ENCODE measurements around the gene PC. TPM values are rescaled to one million over a fixed set of nuclear protein-coding genes. Genes with fewer than 3 reads are reported as not detected.
"Not testable (repeated sequence)": the region's sequence is repeated elsewhere in the genome, so short reads cannot be mapped to it uniquely, and the experiment has no call there.

Gene PC
- total and polyA plus RNA-seq, 7 experiments from 2014 or later: 4.9 to 11.2 (median 9.5) TPM

DNA sequence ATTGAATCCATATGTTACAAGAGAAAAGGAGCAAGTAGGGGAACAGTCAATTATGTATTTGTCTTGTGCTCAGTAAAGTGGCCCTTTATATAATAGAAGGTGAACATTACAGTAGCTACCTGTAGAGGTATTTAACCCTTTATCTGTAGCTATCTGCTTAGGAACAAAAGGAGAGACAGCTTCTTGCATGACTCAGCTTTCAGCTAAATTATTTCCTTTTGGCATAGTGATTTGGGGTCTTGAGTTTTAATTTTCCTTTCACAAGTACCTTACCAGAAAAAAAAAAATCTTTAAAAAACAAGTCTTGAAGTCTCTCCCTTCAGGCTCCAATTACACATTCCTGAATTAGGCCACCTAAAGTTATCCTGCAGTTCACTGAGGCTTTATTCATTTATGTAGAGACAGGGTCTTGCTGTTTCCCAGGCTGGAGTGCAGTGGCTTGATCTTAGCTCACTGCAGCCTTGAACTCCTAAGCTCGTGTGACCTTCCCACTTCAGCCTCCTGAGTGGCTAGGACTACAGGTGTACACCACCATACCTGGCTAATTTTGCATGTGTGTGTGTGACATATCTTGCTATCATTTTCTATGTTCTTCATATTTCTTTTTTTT is 147.5 kb downstream of the PC start:
- H3K36me3 ChIP-seq (ENCODE audit: control insufficient read depth in 2 of 3, insufficient read depth in 3 of 3, low read length in 3 of 3): no peaks in the 10 kb centered on the region
- no peak for ATAC-seq
- no peak overlapping the region for H3K4me3 Mint-ChIP-seq
- ChIA-PET POLR2A (no interaction called here), CTCF (interaction anchor here (0.7 kb wide), 1 partner anchor 19 kb away, joined by 3 read pairs; no protein-coding TSS in a partner anchor)
- no peak overlapping the region for H3K27ac Mint-ChIP-seq
- no peak for DNase-seq
- no peak overlapping the region for H3K27ac ChIP-seq (ENCODE audit: low read depth, low read length)
- H3K4me1 ChIP-seq (ENCODE audit: control insufficient read depth in 2 of 2, insufficient read depth in 2 of 2, low read length in 2 of 2): no peaks in the 10 kb centered on the region
- H3K27me3 ChIP-seq (ENCODE audit: control insufficient read depth in 2 of 2, insufficient read depth in 2 of 2, low read length in 2 of 2): no peaks in the 10 kb centered on the region
- no peaks in the 10 kb centered on the region for H3K9me3 ChIP-seq (ENCODE audit: control insufficient read depth in 2 of 3, low read length in 3 of 3)
- H3K36me3 Mint-ChIP-seq: peaks cover 0 to 22% (median 12%) of the 10 kb centered on the region in 5 donors
- peaks cover 0 to 2% (median 0%) of the 10 kb centered on the region in 7 donors for H3K4me1 Mint-ChIP-seq
- no peaks in the 10 kb centered on the region for H3K27me3 Mint-ChIP-seq
- intact Hi-C loops (cut with micrococcal nuclease): no loop called here
- H3K4me3 ChIP-seq (ENCODE audit: low read length): no peak overlapping the region
- no peaks in the 10 kb centered on the region for H3K9me3 Mint-ChIP-seq

DNA sequence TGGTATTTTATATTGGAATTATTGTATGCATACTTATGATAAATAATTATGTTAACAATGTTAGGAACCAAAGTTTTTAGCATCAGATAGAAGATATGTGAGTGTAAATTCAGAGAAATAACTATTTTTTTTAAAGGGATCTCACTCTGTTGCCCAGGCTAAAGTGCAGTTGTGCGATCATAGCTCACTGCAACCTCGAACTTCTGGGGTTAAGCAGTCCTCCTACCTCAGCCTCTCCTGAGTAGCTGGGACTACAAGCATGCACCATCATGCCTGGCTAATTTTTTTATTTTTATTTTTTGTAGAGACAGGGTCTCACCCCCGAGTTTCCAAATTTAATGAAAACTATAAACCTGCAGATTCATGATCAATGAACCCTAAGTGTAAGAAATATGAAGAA is 148.6 kb downstream of the PC start:
- no peak overlapping the region for H3K4me3 Mint-ChIP-seq
- ChIA-PET CTCF (interaction anchor here (0.6 kb wide), 1 partner anchor 896 kb away, joined by 3 read pairs; no protein-coding TSS in a partner anchor), POLR2A (no interaction called here)
- no peak overlapping the region for H3K27ac Mint-ChIP-seq
- intact Hi-C loops (cut with micrococcal nuclease): no loop called here
- ATAC-seq: no peak
- H3K27me3 Mint-ChIP-seq: no peaks in the 10 kb centered on the region
- Histone ChIP-seq H3K9me3 (ENCODE audit: control insufficient read depth in 2 of 3, low read length in 3 of 3) (no peaks in the 10 kb centered on the region), H3K27ac (ENCODE audit: low read depth, low read length) (no peak overlapping the region), H3K36me3 (ENCODE audit: control insufficient read depth in 2 of 3, insufficient read depth in 3 of 3, low read length in 3 of 3) (no peaks in the 10 kb centered on the region), H3K4me3 (ENCODE audit: low read length) (no peak overlapping the region), H3K4me1 (ENCODE audit: control insufficient read depth in 2 of 2, insufficient read depth in 2 of 2, low read length in 2 of 2) (no peaks in the 10 kb centered on the region), H3K27me3 (ENCODE audit: control insufficient read depth in 2 of 2, insufficient read depth in 2 of 2, low read length in 2 of 2) (no peaks in the 10 kb centered on the region)
- peaks cover 0 to 2% (median 0%) of the 10 kb centered on the region in 7 donors for H3K4me1 Mint-ChIP-seq
- no peak for DNase-seq
- no peaks in the 10 kb centered on the region for H3K9me3 Mint-ChIP-seq
- peaks cover 0 to 25% (median 12%) of the 10 kb centered on the region in 5 donors for H3K36me3 Mint-ChIP-seq

DNA sequence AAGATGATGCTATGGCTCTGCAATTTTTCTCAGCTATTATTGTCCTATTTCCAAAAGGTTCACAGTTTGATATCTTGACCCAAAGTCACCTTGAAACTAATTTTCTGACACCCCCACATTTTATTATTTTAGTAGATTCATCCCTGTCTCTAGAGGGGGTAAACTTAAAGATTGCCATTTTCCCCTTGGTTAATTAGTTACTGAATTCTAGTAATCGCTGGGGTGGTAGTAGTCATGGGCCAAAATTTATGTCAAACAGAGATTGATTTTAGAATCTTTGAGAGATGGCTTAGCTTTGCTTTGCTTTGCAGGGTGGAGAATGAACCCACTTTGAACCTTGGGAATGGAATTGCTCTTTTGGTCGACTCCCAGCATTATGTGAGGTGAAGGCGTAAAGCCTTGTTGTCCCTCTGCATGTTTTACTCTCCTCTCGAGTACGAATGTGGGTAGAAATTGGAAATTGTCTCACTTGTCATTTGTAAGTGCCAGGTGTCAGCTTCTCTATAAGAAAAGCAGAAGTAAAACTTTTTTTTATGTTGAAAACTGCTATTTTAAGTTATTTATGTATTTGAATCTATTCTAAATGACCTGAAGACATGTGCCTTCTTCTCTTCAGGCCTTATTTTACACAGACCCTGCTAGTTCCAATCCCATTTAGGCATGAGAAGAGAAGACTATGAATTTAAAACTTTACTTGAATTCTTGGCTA is 157.3 kb downstream of the PC start:
- H3K36me3 ChIP-seq (ENCODE audit: control insufficient read depth in 2 of 3, insufficient read depth in 3 of 3, low read length in 3 of 3): no peaks in the 10 kb centered on the region
- H3K27me3 ChIP-seq (ENCODE audit: control insufficient read depth in 2 of 2, insufficient read depth in 2 of 2, low read length in 2 of 2): no peaks in the 10 kb centered on the region
- intact Hi-C loops (cut with micrococcal nuclease): no loop called here
- no peaks in the 10 kb centered on the region for H3K9me3 Mint-ChIP-seq
- ChIA-PET CTCF (no interaction called here), POLR2A (no interaction called here)
- H3K9me3 ChIP-seq (ENCODE audit: control insufficient read depth in 2 of 3, low read length in 3 of 3): no peaks in the 10 kb centered on the region
- ATAC-seq (no peak), DNase-seq (no peak)
- no peak overlapping the region for H3K27ac Mint-ChIP-seq
- H3K27ac ChIP-seq (ENCODE audit: low read depth, low read length): no peak overlapping the region
- H3K36me3 Mint-ChIP-seq: peaks cover 0 to 22% (median 8%) of the 10 kb centered on the region in 5 donors
- H3K27me3 Mint-ChIP-seq: no peaks in the 10 kb centered on the region
- no peaks in the 10 kb centered on the region for H3K4me1 ChIP-seq (ENCODE audit: control insufficient read depth in 2 of 2, insufficient read depth in 2 of 2, low read length in 2 of 2)
- peaks cover 0 to 5% (median 0%) of the 10 kb centered on the region in 7 donors for H3K4me1 Mint-ChIP-seq
- H3K4me3 Mint-ChIP-seq: no peak overlapping the region
- no peak overlapping the region for H3K4me3 ChIP-seq (ENCODE audit: low read length)

DNA sequence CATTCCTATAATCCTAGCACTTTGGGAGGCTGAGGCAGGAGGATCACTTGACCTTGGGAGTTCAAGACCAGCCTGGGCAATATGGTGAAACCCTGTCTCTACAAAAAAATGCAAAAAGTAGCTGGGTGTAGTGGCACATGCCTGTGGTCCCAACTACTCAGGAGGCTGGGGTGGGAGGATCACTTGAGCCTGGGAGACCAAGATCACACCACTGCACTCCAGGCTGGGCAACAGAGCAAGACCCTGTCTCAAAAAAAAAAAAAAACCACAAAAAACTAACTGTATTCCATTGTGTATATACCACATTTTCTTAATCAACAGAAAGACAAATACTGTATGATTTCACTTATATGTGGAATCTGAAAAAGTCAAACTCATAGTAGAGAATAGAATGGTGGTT is 158.4 kb downstream of the PC start:
- H3K9me3 ChIP-seq (ENCODE audit: control insufficient read depth in 2 of 3, low read length in 3 of 3); H3K36me3 ChIP-seq (ENCODE audit: control insufficient read depth in 2 of 3, insufficient read depth in 3 of 3, low read length in 3 of 3); H3K4me1 Mint-ChIP-seq; intact Hi-C loops (cut with micrococcal nuclease); DNase-seq; H3K27me3 Mint-ChIP-seq; POLR2A ChIA-PET; H3K4me1 ChIP-seq (ENCODE audit: control insufficient read depth in 2 of 2, insufficient read depth in 2 of 2, low read length in 2 of 2); H3K27me3 ChIP-seq (ENCODE audit: control insufficient read depth in 2 of 2, insufficient read depth in 2 of 2, low read length in 2 of 2); H3K4me3 ChIP-seq (ENCODE audit: low read length); H3K27ac Mint-ChIP-seq; H3K9me3 Mint-ChIP-seq; H3K27ac ChIP-seq (ENCODE audit: low read depth, low read length); ATAC-seq; H3K4me3 Mint-ChIP-seq: not testable (repeated sequence)
- peaks cover 0 to 18% (median 8%) of the 10 kb centered on the region in 5 donors for H3K36me3 Mint-ChIP-seq
- CTCF ChIA-PET: interaction anchor here (0.7 kb wide), 1 partner anchor 1729 kb away, joined by 3 read pairs; no protein-coding TSS in a partner anchor

Small RNA genes within 50 kb of the gene (microRNA-seq; reads per million reads assigned to microRNA genes)
- not detected for gene MIR3163 (ENCODE audit: borderline microRNAs expressed)

Other genes starting within 250 kb of the PC start
- under 1 TPM in 3 of 5 experiments, not detected in 2; 0.02 to 0.98 (median 0.03) TPM for gene SPTBN2, start 229.2 kb downstream of the PC start, total RNA-seq
- under 1 TPM in 1 of 2 donors, not detected in 1; 0.22 TPM for gene SPTBN2, start 229.2 kb downstream of the PC start, polyA plus RNA-seq
- 10 to 100 TPM; 24.6 to 47.1 (median 33.6) TPM for gene RCE1, start 114.9 kb downstream of the PC start, total RNA-seq
- 10 to 100 TPM; 17.2 to 28.0 TPM for gene RCE1, start 114.9 kb downstream of the PC start, polyA plus RNA-seq
- 10 to 100 TPM in 1 of 5 experiments, 1 to 10 TPM in 3, under 1 TPM in 1; 0.84 to 21.2 (median 1.6) TPM for gene LRFN4, start 101.3 kb downstream of the PC start, total RNA-seq
- not detected for gene LRFN4, start 101.3 kb downstream of the PC start, polyA plus RNA-seq
- gene C11orf86, start 16.9 kb upstream of the PC start, total RNA-seq: not detected
- not detected for gene C11orf86, start 16.9 kb upstream of the PC start, polyA plus RNA-seq
- gene SYT12, start 64.8 kb upstream of the PC start, total RNA-seq: not detected
- gene SYT12, start 64.8 kb upstream of the PC start, polyA plus RNA-seq: not detected
- under 1 TPM in 2 of 5 experiments, not detected in 3; 0.34 to 0.62 TPM for gene RHOD, start 98.5 kb upstream of the PC start, total RNA-seq
- 1 to 10 TPM in 1 of 2 donors, not detected in 1; 1.3 TPM for gene RHOD, start 98.5 kb upstream of the PC start, polyA plus RNA-seq
- gene KDM2A, start 160.9 kb upstream of the PC start, total RNA-seq: 100 to 1,000 TPM; 146 to 298 (median 233) TPM
- gene KDM2A, start 160.9 kb upstream of the PC start, polyA plus RNA-seq: 10 to 100 TPM in 1 of 2 donors, 1 to 10 TPM in 1; 8.7 to 18.6 TPM

Measured in naive thymus-derived CD4-positive, alpha-beta T cell (primary cell).